Panc1 (cell line): ENCODE data around the gene DYRK1A. TPM values are rescaled to one million over a fixed set of nuclear protein-coding genes. Genes with fewer than 3 reads are reported as not detected.
A peak's percentile ranks its signal among the peaks of the same experiment; 100 is the strongest.

Experiments
- ATAC-seq: fragments of 200-7000 bp; cut with Tn5 transposase; 2 replicates; pipeline ENCODE4 v1.9.1; 2020; ENCODE audit warnings: mild to moderate bottlenecking, moderate library complexity
- BruUV-seq: library from RNA; stranded (reverse); fragments of 400-500 nt; replicated peaks from 2 replicates; lab custom pipeline; 2021; lab: Mats Ljungman, UMichigan
- CTCF ChIA-PET: fragments of 300-600 bp; sonication (Branson Sonifier 250); formaldehyde crosslinking; loops from one replicate; lab custom pipeline; 2022; ENCODE audit warnings: antibody characterized with exemption; lab: Charles Lee
- POLR2A ChIA-PET: fragments of 300-600 bp; sonication (Branson Sonifier 250); formaldehyde crosslinking; loops from one replicate; lab custom pipeline; 2022; ENCODE audit warnings: antibody characterized with exemption; lab: Charles Lee
- DNase-seq: peaks from one replicate; pipeline ENCODE4 v3.0.0-alpha.2; 2010; ENCODE audit warnings: low read depth, low spot score
- H3K27ac ChIP-seq: 2 replicates; pipeline ENCODE4 v1.5.1; 2011; ENCODE audit warnings: mild to moderate bottlenecking, low read length, inconsistent platforms
- H3K27me3 ChIP-seq: fragments of 200-500 bp; sonication (Bioruptor generic); 2 replicates; pipeline ENCODE4 v1.6.0; 2014; ENCODE audit warnings: low read length, inconsistent platforms; ENCODE audit not compliant: control insufficient read depth, insufficient read depth
- H3K36me3 ChIP-seq: fragments of 200-500 bp; sonication (Bioruptor generic); 2 replicates; pipeline ENCODE4 v1.5.1; 2014; ENCODE audit warnings: inconsistent platforms, mild to moderate bottlenecking, low read length, moderate library complexity; ENCODE audit not compliant: control insufficient read depth, insufficient read depth
- H3K4me1 ChIP-seq: 2 replicates; pipeline ENCODE4 v1.5.1; 2011; ENCODE audit warnings: inconsistent platforms, mild to moderate bottlenecking, low read length, moderate library complexity; ENCODE audit not compliant: control insufficient read depth, insufficient read depth
- H3K4me3 ChIP-seq, 2 experiments: 2 replicates each; pipeline ENCODE4 v1.5.1; 2011 to 2012; ENCODE audit warnings: low read depth in 2 of 2, low read length in 2 of 2, mild to moderate bottlenecking in 2 of 2, inconsistent platforms in 1 of 2, moderate library complexity in 1 of 2
- H3K9me3 ChIP-seq: fragments of 200-500 bp; sonication (Bioruptor generic); 2 replicates; pipeline ENCODE4 v1.5.1; 2014; ENCODE audit warnings: low read depth, mild to moderate bottlenecking, inconsistent platforms, low read length, moderate library complexity; ENCODE audit not compliant: control insufficient read depth, insufficient read depth
- CTCF ChIP-seq: fragments of 450-650 bp; IDR thresholded peaks from 2 replicates; pipeline ENCODE4 v1.5.1; 2017; ENCODE audit warnings: mild to moderate bottlenecking
- POLR2AphosphoS5 ChIP-seq: IDR thresholded peaks from 2 replicates; pipeline ENCODE4 v1.6.1; 2012; ENCODE audit warnings: mild to moderate bottlenecking, low read depth, low read length, moderate library complexity
- REST ChIP-seq, 2 experiments: IDR thresholded peaks; 2 replicates each; pipeline ENCODE4 v1.6.1; 2011 to 2012; ENCODE audit warnings: low read depth in 2 of 2, control low read depth in 1 of 2, low read length in 1 of 2, mild to moderate bottlenecking in 1 of 2, moderate library complexity in 1 of 2; ENCODE audit not compliant: insufficient read depth in 1 of 2
- SIN3A ChIP-seq: IDR thresholded peaks from 2 replicates; pipeline ENCODE4 v1.6.1; 2012; ENCODE audit warnings: low read depth, mild to moderate bottlenecking, low read length, moderate library complexity, borderline replicate concordance; ENCODE audit not compliant: insufficient read depth
- TCF7L2 ChIP-seq: IDR thresholded peaks from 2 replicates; pipeline ENCODE4 v1.6.1; 2011; ENCODE audit warnings: mild to moderate bottlenecking, low read depth, low read length, inconsistent platforms
- in situ Hi-C: cut with HindIII; loops from 2 replicates; pipeline ENCODE4 v1.10.0; 2016; ENCODE audit warnings: low sequenced_read_pairs, low pct_unique_long_range_greater_than_20kb
- intact Hi-C: fragments of 100-400 bp; cut with micrococcal nuclease; formaldehyde crosslinking; loops from one replicate; pipeline ENCODE4 v1.10.0; 2022; ENCODE audit not compliant: unreplicated experiment
- total RNA-seq: library from RNA; stranded (reverse); gene quantifications from one replicate; pipeline ENCODE4 v1.2.1, GENCODE V29; 2021; ENCODE audit not compliant: unreplicated experiment

DYRK1A gene
- total RNA-seq, 1 experiment from 2014 or later = 36.1 TPM

GRCh38 chr21:37446552-37446951 lies 80.0 kb downstream of the DYRK1A start:
- DNase-seq (no peak), ATAC-seq (no peak)
- no peaks in the 10 kb centered on the region for H3K9me3 ChIP-seq
- intact Hi-C loops = no loop called here
- H3K4me1 ChIP-seq = peaks cover 15% of the 10 kb centered on the region
- ChIA-PET CTCF (no interaction called here), POLR2A (no interaction called here)
- in situ Hi-C loops = no loop called here
- no peaks in the 10 kb centered on the region for H3K27me3 ChIP-seq
- no peaks in the 10 kb centered on the region for H3K36me3 ChIP-seq
- BruUV-seq = no TSS peak
- H3K4me3 ChIP-seq = no peak overlapping the region
- no peak overlapping the region for H3K27ac ChIP-seq
- TF ChIP-seq SIN3A = no peak
- peak; percentile 23 for TF ChIP-seq CTCF

GRCh38 chr21:37447288-37447936 lies 80.8 kb downstream of the DYRK1A start:
- H3K36me3 ChIP-seq = no peaks in the 10 kb centered on the region
- H3K9me3 ChIP-seq = no peaks in the 10 kb centered on the region
- no peak for DNase-seq
- H3K27me3 ChIP-seq = no peaks in the 10 kb centered on the region
- CTCF ChIA-PET = no interaction called here
- POLR2A ChIA-PET = no interaction called here
- ATAC-seq = no peak
- no TSS peak for BruUV-seq
- TF ChIP-seq TCF7L2 = no peak
- in situ Hi-C loops (no loop called here), intact Hi-C loops (no loop called here)
- peaks cover 22% of the 10 kb centered on the region for H3K4me1 ChIP-seq
- H3K4me3 ChIP-seq = no peak overlapping the region
- H3K27ac ChIP-seq = no peak overlapping the region

DNA sequence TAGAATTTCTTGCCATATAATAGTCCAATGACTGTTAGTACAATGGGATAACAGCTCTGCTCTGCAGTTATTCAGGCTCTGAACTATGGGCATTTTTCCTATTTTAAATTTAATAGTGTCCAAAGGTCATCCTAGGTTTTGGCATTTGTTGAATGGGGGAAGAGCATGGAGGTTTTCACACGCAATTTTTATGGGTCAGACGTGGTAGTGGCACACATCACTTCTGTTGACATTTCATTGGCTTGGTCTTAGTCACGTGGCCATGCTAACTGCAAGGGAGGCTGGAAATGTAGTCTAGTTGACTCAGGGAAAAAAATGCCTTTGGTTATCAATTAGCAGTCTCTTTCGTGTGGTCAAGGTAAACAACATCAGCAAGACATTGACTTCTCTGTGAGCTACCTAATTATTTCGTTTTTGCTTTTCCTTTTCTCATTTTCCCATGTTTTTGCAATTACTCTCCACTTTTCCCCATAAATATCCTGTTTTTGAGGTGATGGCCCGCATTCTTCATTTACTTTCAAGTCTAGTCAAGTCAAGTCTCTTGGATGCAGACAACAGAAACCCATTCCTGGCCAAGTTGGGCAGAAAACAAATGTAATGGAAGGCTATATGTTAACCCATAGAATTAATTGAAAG lies 82.8 kb downstream of the DYRK1A start:
- H3K4me3 ChIP-seq = no peak overlapping the region
- TF ChIP-seq CTCF (no peak), POLR2AphosphoS5 (no peak), REST (IDR thresholded peaks at IDR 0.05; ENCODE audit: insufficient read depth in 1 of 2, low read depth in 2 of 2, low read length in 1 of 2) (no peak), TCF7L2 (no peak), SIN3A (no peak)
- H3K36me3 ChIP-seq = no peaks in the 10 kb centered on the region; the same call in 1 of the 2 replicates
- POLR2A ChIA-PET = no interaction called here
- no peak for ATAC-seq
- no peak overlapping the region for H3K27ac ChIP-seq
- no peak for DNase-seq
- H3K27me3 ChIP-seq = no peaks in the 10 kb centered on the region
- CTCF ChIA-PET = no interaction called here
- BruUV-seq = no TSS peak
- no peaks in the 10 kb centered on the region for H3K9me3 ChIP-seq
- intact Hi-C loops (no loop called here), in situ Hi-C loops (no loop called here)
- H3K4me1 ChIP-seq = peaks cover 30% of the 10 kb centered on the region
